Measurements from ENCODE around the gene TBC1D22A. TPM values are rescaled to one million over a fixed set of nuclear protein-coding genes. Genes with fewer than 3 reads are reported as not detected.

Gene TBC1D22A
- total RNA-seq, 1 donor from 2014 or later = 18.9 TPM

DNA sequence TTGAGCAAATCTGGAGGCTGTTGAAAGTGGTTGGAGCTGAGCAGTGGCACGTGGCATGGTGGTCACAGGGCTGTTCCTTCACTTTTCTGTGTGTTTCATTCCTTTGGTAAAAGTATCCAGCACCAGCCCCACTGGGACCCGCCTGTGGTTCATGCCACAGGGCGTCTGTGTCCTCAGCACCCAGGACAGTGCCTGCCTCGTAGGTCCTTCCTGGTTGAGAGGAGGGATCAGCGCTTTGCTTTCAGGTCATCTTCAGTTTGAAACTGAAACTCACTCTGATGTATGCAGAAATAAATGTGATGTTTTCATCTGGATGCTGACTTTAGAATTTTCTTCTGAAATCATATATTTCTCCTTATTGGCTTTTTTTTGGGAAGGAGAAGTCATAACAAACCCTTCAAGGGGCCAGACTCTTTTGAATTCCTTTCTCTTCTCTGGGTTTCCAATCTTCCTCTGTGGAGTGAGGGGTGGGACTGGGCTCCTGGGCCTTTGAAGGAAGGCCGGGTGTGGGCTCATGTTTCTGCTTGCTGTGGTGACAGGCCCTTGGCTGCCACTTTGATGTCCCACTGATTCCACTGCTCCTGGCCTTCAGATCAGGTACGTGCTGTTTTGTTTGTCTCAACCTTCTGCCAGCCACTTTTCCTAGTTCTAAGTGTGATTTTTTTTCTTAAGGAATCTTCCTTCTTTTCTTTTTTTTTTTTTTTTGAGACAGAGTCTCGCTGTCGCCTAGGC lies 26.2 kb downstream of the TBC1D22A start:
- H3K27me3 Mint-ChIP-seq (ENCODE audit: low read depth) = no peaks in the 10 kb centered on the region
- TF ChIP-seq, protein P1, sequence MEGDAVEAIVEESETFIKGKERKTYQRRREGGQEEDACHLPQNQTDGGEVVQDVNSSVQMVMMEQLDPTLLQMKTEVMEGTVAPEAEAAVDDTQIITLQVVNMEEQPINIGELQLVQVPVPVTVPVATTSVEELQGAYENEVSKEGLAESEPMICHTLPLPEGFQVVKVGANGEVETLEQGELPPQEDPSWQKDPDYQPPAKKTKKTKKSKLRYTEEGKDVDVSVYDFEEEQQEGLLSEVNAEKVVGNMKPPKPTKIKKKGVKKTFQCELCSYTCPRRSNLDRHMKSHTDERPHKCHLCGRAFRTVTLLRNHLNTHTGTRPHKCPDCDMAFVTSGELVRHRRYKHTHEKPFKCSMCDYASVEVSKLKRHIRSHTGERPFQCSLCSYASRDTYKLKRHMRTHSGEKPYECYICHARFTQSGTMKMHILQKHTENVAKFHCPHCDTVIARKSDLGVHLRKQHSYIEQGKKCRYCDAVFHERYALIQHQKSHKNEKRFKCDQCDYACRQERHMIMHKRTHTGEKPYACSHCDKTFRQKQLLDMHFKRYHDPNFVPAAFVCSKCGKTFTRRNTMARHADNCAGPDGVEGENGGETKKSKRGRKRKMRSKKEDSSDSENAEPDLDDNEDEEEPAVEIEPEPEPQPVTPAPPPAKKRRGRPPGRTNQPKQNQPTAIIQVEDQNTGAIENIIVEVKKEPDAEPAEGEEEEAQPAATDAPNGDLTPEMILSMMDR (IDR thresholded peaks at IDR 0.05) = no peak
- DNase-seq (ENCODE audit: low spot score) = peak; percentile 48
- no peak overlapping the region for H3K4me3 Mint-ChIP-seq (ENCODE audit: unreplicated experiment)
- H3K27ac Mint-ChIP-seq (ENCODE audit: unreplicated experiment) = no peak overlapping the region
- no peaks in the 10 kb centered on the region for H3K9me3 Mint-ChIP-seq (ENCODE audit: low read depth)
- H3K4me1 Mint-ChIP-seq (ENCODE audit: low read depth) = peaks cover 27% of the 10 kb centered on the region
- H3K36me3 Mint-ChIP-seq (ENCODE audit: low read depth) = peaks cover 2% of the 10 kb centered on the region

DNA sequence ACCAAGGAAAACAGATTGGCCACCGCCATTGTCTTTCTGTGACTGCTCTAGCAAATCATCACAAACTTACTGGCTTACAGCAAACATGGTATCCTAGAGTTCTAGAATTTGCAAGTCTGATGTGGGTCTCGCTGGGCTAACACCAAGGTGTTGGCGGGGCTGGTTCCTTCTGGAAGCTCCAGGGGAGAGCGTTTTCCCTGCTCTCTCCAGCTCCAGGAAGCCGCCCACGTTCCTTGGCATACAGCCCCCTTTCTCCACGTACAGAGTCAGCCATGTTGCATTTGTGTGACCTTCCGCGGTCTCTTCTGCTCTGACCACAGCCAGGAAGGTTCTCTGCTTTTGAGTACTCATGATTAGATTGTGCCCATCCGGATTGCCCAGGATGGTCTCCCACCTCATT lies 27.5 kb downstream of the TBC1D22A start:
- DNase-seq (ENCODE audit: low spot score) = no peak
- Mint-ChIP-seq H3K4me1 (ENCODE audit: low read depth) (peaks cover 27% of the 10 kb centered on the region), H3K27me3 (ENCODE audit: low read depth) (no peaks in the 10 kb centered on the region), H3K4me3 (ENCODE audit: unreplicated experiment) (no peak overlapping the region), H3K9me3 (ENCODE audit: low read depth) (no peaks in the 10 kb centered on the region), H3K36me3 (ENCODE audit: low read depth) (peaks cover 2% of the 10 kb centered on the region), H3K27ac (ENCODE audit: unreplicated experiment) (no peak overlapping the region)
- TF ChIP-seq, protein P1 (IDR thresholded peaks at IDR 0.05) = no peak

DNA sequence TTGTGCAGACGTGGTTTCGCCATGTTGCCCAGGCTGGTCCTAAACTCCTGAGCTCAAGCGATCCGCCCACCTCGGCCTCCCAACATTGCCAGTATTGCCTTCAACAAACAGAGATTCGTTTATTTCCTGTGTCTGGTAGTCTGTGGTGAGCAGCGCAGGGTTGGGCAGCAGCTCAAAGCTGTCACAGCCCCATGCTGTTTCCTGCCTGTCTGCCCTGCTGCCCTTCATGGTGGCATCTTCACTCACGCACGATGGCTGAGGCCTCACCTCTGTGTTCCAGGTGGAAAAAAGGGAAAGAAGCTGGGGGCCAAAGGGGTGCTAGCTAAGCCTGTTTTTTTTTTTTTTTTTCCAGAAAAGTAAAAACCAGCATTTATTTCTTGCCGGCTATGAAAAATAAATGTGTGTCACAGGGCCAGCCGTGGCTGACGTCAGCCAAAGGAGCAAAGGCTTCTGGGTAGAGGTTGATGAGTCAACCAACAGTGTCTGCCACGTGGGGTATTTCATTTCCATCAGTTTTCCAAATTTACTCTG lies 28.8 kb downstream of the TBC1D22A start:
- DNase-seq (ENCODE audit: low spot score) = no peak
- H3K4me1 Mint-ChIP-seq (ENCODE audit: low read depth) = peaks cover 27% of the 10 kb centered on the region
- no peaks in the 10 kb centered on the region for H3K27me3 Mint-ChIP-seq (ENCODE audit: low read depth)
- TF ChIP-seq, protein P1 (IDR thresholded peaks at IDR 0.05) = no peak
- peaks cover 2% of the 10 kb centered on the region for H3K36me3 Mint-ChIP-seq (ENCODE audit: low read depth)
- no peaks in the 10 kb centered on the region for H3K9me3 Mint-ChIP-seq (ENCODE audit: low read depth)
- H3K27ac Mint-ChIP-seq (ENCODE audit: unreplicated experiment) = peak overlapping the region; percentile 91
- H3K4me3 Mint-ChIP-seq (ENCODE audit: unreplicated experiment) = peak overlapping the region; percentile 33

DNA sequence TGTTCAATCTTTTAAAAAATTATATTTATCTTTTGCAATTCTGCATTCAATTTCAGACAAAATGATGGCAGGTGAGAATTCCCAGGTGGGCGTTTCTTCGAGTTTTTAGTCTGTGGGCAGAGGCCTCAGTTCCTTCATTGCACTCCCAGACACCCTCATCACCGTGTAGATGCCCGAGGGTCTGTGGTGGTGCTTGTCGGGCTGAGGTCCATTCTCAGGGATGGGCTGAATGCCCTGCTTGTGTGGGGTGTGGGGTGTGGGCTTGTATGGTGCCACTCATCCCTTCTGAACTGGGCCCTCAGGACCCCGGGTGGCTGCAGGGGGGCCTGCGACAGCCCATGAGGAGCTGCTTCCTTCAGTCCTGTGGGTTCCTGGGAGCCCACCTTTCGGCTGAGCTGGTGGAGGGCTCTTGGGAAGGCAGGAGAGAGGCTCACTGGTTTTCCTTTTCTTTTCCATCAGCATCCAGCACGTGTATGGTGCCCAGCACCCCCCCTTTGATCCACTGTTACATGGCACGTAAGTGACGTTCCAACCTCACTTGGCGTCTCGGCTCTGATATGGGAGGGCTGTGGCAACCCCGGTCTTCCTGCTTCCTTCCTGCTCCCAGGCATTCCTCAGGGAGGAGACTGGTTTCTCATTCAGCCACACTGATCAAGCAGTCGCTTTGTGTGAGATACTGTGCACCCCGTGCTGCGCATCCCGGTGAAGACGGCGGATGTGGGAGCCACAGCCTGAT lies 29.8 kb downstream of the TBC1D22A start:
- Mint-ChIP-seq H3K27me3 (ENCODE audit: low read depth) (no peaks in the 10 kb centered on the region), H3K4me3 (ENCODE audit: unreplicated experiment) (no peak overlapping the region), H3K9me3 (ENCODE audit: low read depth) (no peaks in the 10 kb centered on the region), H3K27ac (ENCODE audit: unreplicated experiment) (peak overlapping the region; percentile 91), H3K36me3 (ENCODE audit: low read depth) (no peaks in the 10 kb centered on the region), H3K4me1 (ENCODE audit: low read depth) (peaks cover 27% of the 10 kb centered on the region)
- DNase-seq (ENCODE audit: low spot score) = no peak
- TF ChIP-seq, protein P1 (IDR thresholded peaks at IDR 0.05) = no peak

DNA sequence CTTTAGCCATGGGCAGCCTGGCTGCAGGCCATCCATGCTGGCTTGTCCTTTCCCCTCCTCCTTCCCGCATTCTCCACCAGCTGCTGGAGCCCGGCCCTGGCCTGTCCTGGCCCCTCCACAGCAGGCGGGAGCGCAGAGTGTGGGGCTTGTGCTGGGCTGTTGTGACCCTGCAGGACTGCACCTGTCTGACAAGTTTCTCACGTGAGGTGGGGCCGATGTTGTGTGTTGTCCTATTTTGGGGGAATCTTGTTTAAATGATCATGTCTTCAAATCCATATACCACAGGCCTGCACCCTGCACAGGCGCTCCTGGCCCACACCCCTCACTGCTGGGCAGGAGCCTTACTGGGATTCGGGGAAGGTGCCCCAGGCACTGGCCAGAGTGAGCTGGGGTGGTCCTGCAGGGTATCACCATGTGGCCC lies 30.4 kb downstream of the TBC1D22A start:
- H3K27ac Mint-ChIP-seq (ENCODE audit: unreplicated experiment) = no peak overlapping the region
- H3K4me3 Mint-ChIP-seq (ENCODE audit: unreplicated experiment) = no peak overlapping the region
- H3K9me3 Mint-ChIP-seq (ENCODE audit: low read depth) = no peaks in the 10 kb centered on the region
- H3K36me3 Mint-ChIP-seq (ENCODE audit: low read depth) = no peaks in the 10 kb centered on the region
- TF ChIP-seq, protein P1 (IDR thresholded peaks at IDR 0.05) = no peak
- H3K27me3 Mint-ChIP-seq (ENCODE audit: low read depth) = no peaks in the 10 kb centered on the region
- DNase-seq (ENCODE audit: low spot score) = no peak
- peaks cover 27% of the 10 kb centered on the region for H3K4me1 Mint-ChIP-seq (ENCODE audit: low read depth)
